Chondrocyte (in vitro differentiated cells): ENCODE measurements around the gene SLC18A3. TPM values are rescaled to one million over a fixed set of nuclear protein-coding genes. Genes with fewer than 3 reads are reported as not detected.

Experiments
- DNase-seq: peaks from one replicate; pipeline ENCODE4 v3.0.0; 2021; ENCODE audit warnings: mixed read lengths, low spot score
- H3K27ac Mint-ChIP-seq: one replicate; pipeline ENCODE4 v1.8.0; 2021; ENCODE audit warnings: mild to moderate bottlenecking, moderate library complexity, mixed read lengths; ENCODE audit not compliant: unreplicated experiment
- H3K27me3 Mint-ChIP-seq: 2 replicates; pipeline ENCODE4 v1.8.0; 2021; ENCODE audit warnings: low read depth, mixed read lengths
- H3K36me3 Mint-ChIP-seq: 2 replicates; pipeline ENCODE4 v1.8.0; 2021; ENCODE audit warnings: low read depth, mixed read lengths
- H3K4me1 Mint-ChIP-seq: 2 replicates; pipeline ENCODE4 v1.8.0; 2021; ENCODE audit warnings: low read depth, mild to moderate bottlenecking, mixed read lengths
- H3K4me3 Mint-ChIP-seq: one replicate; pipeline ENCODE4 v1.8.0; 2021; ENCODE audit warnings: mild to moderate bottlenecking, moderate library complexity, mixed read lengths; ENCODE audit not compliant: unreplicated experiment
- H3K9me3 Mint-ChIP-seq: 2 replicates; pipeline ENCODE4 v1.8.0; 2021; ENCODE audit warnings: low read depth, mixed read lengths
- long read RNA-seq: library from polyadenylated mRNA; stranded (forward); transcript quantifications from one replicate; pipeline ENCODE4 v2.0.0, GENCODE V29; 2021
- total RNA-seq: library from RNA; stranded (reverse); gene quantifications from 3 replicates; pipeline ENCODE4 v1.2.1, GENCODE V29; 2021
- TF ChIP-seq, protein P1 (sequence below): fragments of 200-600 bp; sonication (generic); IDR thresholded peaks from 2 replicates; pipeline ENCODE4 v1.5.0; 2021; ENCODE audit warnings: antibody characterized with exemption, mild to moderate bottlenecking, moderate library complexity

SLC18A3 gene
- total RNA-seq: not detected in 3 replicates
- long read RNA-seq, partial matches to known transcripts: 0 of 1 reads
- long read RNA-seq, other reads (novel, unspliced or antisense): 0 of 1 reads

DNA sequence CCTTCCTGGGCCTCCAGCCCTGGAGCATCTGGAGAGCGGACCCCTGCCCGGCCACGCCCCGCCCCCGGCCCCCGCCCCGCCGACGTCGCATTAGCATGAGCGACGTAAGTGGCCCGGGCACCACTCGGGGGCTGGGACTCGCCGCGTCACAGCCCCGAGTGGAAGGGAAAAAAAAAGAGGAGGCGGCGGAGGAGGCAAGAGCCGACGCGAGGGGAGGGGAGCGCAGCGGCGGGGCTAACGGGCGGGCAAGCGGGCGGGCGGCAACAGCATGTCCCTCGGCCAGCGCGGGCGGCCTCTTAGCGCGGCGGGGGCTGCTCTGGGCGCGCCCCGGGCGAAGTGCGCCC is at the start of gene SLC18A3:
Gene SLC18A3 (plus strand): TSS at position 197 of the 344 bp plus-strand sequence. CDS start 431 bp downstream, outside the sequence.
- no peak within 1 kb of the TSS for H3K27ac Mint-ChIP-seq
- peaks cover 2% of the 10 kb centered on the region for H3K36me3 Mint-ChIP-seq
- peaks cover 20% of the 10 kb centered on the region for H3K4me1 Mint-ChIP-seq
- H3K27me3 Mint-ChIP-seq: peaks cover 66% of the 10 kb centered on the region
- H3K9me3 Mint-ChIP-seq: no peaks in the 10 kb centered on the region
- peak within 1 kb of the TSS; percentile 38 for H3K4me3 Mint-ChIP-seq
- DNase-seq: peak; percentile 60
- TF ChIP-seq, protein P1, sequence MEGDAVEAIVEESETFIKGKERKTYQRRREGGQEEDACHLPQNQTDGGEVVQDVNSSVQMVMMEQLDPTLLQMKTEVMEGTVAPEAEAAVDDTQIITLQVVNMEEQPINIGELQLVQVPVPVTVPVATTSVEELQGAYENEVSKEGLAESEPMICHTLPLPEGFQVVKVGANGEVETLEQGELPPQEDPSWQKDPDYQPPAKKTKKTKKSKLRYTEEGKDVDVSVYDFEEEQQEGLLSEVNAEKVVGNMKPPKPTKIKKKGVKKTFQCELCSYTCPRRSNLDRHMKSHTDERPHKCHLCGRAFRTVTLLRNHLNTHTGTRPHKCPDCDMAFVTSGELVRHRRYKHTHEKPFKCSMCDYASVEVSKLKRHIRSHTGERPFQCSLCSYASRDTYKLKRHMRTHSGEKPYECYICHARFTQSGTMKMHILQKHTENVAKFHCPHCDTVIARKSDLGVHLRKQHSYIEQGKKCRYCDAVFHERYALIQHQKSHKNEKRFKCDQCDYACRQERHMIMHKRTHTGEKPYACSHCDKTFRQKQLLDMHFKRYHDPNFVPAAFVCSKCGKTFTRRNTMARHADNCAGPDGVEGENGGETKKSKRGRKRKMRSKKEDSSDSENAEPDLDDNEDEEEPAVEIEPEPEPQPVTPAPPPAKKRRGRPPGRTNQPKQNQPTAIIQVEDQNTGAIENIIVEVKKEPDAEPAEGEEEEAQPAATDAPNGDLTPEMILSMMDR: no peak

GRCh38 chr10:49560526-49560925 is 49.6 kb upstream of the SLC18A3 start:
- Mint-ChIP-seq H3K4me1 (peaks cover 62% of the 10 kb centered on the region), H3K4me3 (no peak overlapping the region), H3K27ac (no peak overlapping the region), H3K9me3 (peaks cover 7% of the 10 kb centered on the region), H3K27me3 (no peaks in the 10 kb centered on the region), H3K36me3 (peaks cover 2% of the 10 kb centered on the region)
- TF ChIP-seq, protein P1: no peak
- DNase-seq: no peak

- no peaks in the 10 kb centered on the region for H3K27me3 Mint-ChIP-seq
- peaks cover 5% of the 10 kb centered on the region for H3K9me3 Mint-ChIP-seq
- H3K36me3 Mint-ChIP-seq: peaks cover 3% of the 10 kb centered on the region
- H3K4me3 Mint-ChIP-seq: no peak overlapping the region
- TF ChIP-seq, protein P1: no peak
- peak overlapping the region; percentile 75 for H3K27ac Mint-ChIP-seq
- DNase-seq: no peak
- H3K4me1 Mint-ChIP-seq: peaks cover 58% of the 10 kb centered on the region
Measured at GRCh38 chr10:49562893-49563292, 47.2 kb upstream of the SLC18A3 start.

DNA sequence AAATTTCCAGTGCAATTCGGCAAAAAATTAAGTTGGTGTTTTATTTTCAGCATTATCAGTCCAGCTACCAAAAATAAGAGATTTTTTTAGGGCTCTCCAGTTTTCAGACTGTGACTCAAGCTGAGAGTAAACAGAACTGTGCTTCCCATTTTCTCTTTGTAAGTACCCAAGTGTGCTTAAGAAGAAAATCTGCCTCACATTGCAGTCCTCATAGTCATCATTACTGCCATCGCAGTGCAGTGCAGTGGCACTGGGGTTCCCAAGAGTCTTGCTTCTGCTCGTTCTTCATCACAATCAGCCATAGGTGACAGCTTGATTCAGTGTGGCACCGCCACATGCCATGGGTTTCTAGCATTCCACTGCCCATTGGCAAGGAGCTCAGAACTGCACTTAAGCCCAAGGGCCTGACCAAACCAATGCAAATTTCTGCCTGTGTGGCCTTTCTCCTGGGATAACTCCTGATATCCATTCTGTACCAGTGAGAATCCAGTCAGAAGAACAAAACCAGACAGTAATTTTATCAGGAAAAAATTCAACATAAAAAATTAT is 45.6 kb upstream of the SLC18A3 start:
- peaks cover 14% of the 10 kb centered on the region for H3K9me3 Mint-ChIP-seq
- H3K27me3 Mint-ChIP-seq: no peaks in the 10 kb centered on the region
- no peak overlapping the region for H3K27ac Mint-ChIP-seq
- H3K4me3 Mint-ChIP-seq: no peak overlapping the region
- H3K36me3 Mint-ChIP-seq: peaks cover 3% of the 10 kb centered on the region
- TF ChIP-seq, protein P1: no peak
- peaks cover 63% of the 10 kb centered on the region for H3K4me1 Mint-ChIP-seq
- DNase-seq: no peak

GRCh38 chr10:49567810-49568209 is 42.3 kb upstream of the SLC18A3 start:
- H3K36me3 Mint-ChIP-seq: peaks cover 3% of the 10 kb centered on the region
- H3K9me3 Mint-ChIP-seq: peaks cover 14% of the 10 kb centered on the region
- no peaks in the 10 kb centered on the region for H3K27me3 Mint-ChIP-seq
- TF ChIP-seq, protein P1: no peak
- H3K27ac Mint-ChIP-seq: no peak overlapping the region
- H3K4me3 Mint-ChIP-seq: no peak overlapping the region
- peaks cover 44% of the 10 kb centered on the region for H3K4me1 Mint-ChIP-seq
- no peak for DNase-seq
